Measurements from ENCODE around the gene AOPEP.

DNA sequence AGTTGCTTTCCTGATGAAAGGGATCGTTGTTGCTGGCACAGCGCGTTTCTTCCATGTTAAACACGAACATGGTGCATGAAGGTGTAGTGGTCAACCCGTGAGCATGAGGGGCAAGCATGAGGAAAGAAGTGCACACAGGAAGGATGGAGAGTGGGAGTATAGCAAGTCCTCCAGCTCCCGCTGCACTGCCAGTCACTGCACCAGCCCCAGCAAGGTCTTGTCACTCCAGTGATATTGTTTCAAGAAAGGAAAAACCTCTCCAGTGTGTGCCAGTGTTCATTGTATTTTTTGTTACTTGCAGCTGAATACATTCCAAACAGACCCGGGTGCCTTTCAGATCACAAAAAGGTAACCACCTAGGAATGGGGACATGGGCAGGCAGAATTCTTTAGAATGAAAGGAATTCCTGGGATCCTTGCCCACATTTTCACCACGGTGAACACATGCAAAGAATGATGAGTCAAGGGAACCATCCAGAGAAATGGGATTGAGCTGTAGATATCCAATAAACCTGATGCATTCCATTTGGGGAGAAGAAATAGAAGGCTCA lies 186.3 kb downstream of the AOPEP start:
- TF ChIP-seq, protein P1, sequence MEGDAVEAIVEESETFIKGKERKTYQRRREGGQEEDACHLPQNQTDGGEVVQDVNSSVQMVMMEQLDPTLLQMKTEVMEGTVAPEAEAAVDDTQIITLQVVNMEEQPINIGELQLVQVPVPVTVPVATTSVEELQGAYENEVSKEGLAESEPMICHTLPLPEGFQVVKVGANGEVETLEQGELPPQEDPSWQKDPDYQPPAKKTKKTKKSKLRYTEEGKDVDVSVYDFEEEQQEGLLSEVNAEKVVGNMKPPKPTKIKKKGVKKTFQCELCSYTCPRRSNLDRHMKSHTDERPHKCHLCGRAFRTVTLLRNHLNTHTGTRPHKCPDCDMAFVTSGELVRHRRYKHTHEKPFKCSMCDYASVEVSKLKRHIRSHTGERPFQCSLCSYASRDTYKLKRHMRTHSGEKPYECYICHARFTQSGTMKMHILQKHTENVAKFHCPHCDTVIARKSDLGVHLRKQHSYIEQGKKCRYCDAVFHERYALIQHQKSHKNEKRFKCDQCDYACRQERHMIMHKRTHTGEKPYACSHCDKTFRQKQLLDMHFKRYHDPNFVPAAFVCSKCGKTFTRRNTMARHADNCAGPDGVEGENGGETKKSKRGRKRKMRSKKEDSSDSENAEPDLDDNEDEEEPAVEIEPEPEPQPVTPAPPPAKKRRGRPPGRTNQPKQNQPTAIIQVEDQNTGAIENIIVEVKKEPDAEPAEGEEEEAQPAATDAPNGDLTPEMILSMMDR (IDR thresholded peaks at IDR 0.05): no peak
- TF ChIP-seq ZBTB43 (CRISPR knock-in tag; IDR thresholded peaks at IDR 0.05): no peak
- no peak for TF ChIP-seq RELA (CRISPR knock-in tag; IDR thresholded peaks at IDR 0.05; ENCODE audit: borderline replicate concordance)

Data from WTC11 (cell line).